Subcutaneous adipose tissue (tissue), 4 donors: ENCODE data around the gene DOCK4. TPM values are rescaled to one million over a fixed set of nuclear protein-coding genes. Genes with fewer than 3 reads are reported as not detected.

Source experiments
- CTCF ChIP-seq: fragments of 450-650 bp; IDR thresholded peaks from one replicate; pipeline ENCODE4 v1.5.1; 2016; ENCODE audit warnings: low read depth, mild to moderate bottlenecking, control low read depth, antibody characterized with exemption, moderate library complexity
- total RNA-seq, 4 donors: library from RNA; depleted of rRNA; stranded (reverse); fragments of >200 nt; gene quantifications; one replicate each; pipeline ENCODE4 v1.1.0, GENCODE V29; 2016

Gene DOCK4
- total RNA-seq, 4 donors from 2014 or later = 44.3 to 59.3 (median 52.5) TPM

- no peak for TF ChIP-seq CTCF
Observed at GRCh38 chr7:112130729-112131410, 75.3 kb downstream of the DOCK4 start.

GRCh38 chr7:112129655-112130323 is 76.4 kb downstream of the DOCK4 start:
- no peak for TF ChIP-seq CTCF

- TF ChIP-seq CTCF = no peak
Observed at GRCh38 chr7:112125250-112125649, 80.9 kb downstream of the DOCK4 start.

- TF ChIP-seq CTCF = no peak
Observed at GRCh38 chr7:112124061-112124766, 82.0 kb downstream of the DOCK4 start.

GRCh38 chr7:112122798-112123197 is 83.4 kb downstream of the DOCK4 start:
- TF ChIP-seq CTCF = no peak

GRCh38 chr7:112122144-112122543 is 84.1 kb downstream of the DOCK4 start:
- TF ChIP-seq CTCF = no peak

- TF ChIP-seq CTCF = no peak
Observed at GRCh38 chr7:112121318-112121717, 84.9 kb downstream of the DOCK4 start.
